Embryonic facial prominence (tissue), 1 donor: ENCODE data around the gene CFAP251.
"Not testable (repeated sequence)": the region's sequence is repeated elsewhere in the genome, so short reads cannot be mapped to it uniquely, and the experiment has no call there.

Experiments used
- DNase-seq: peaks from one replicate; pipeline ENCODE4 v3.0.0-alpha.2; 2016; ENCODE audit errors: extremely low spot score

CFAP251 gene

GRCh38 chr12:122024132-122024785 is 105.9 kb downstream of the CFAP251 start:
- no peak for DNase-seq

GRCh38 chr12:122026706-122027333 is 108.4 kb downstream of the CFAP251 start:
- no peak for DNase-seq

- no peak for DNase-seq
Measured at GRCh38 chr12:122028165-122028904, 109.9 kb downstream of the CFAP251 start.

- no peak for DNase-seq
Measured at GRCh38 chr12:122028905-122029560, 110.6 kb downstream of the CFAP251 start.

- DNase-seq = no peak
Measured at GRCh38 chr12:122029620-122030423, 111.4 kb downstream of the CFAP251 start.

- no peak for DNase-seq
Measured at GRCh38 chr12:122030424-122031035, 112.1 kb downstream of the CFAP251 start.

- DNase-seq = no peak
Measured at GRCh38 chr12:122031342-122032216, 113.2 kb downstream of the CFAP251 start.

GRCh38 chr12:122032580-122032979 is 114.2 kb downstream of the CFAP251 start:
- DNase-seq = no peak

- DNase-seq = no peak
Measured at GRCh38 chr12:122035292-122035691, 116.9 kb downstream of the CFAP251 start.

- DNase-seq = no peak
Measured at GRCh38 chr12:122036153-122036552, 117.8 kb downstream of the CFAP251 start.

GRCh38 chr12:122040579-122041386 is 122.4 kb downstream of the CFAP251 start:
- DNase-seq = no peak

GRCh38 chr12:122041458-122041857 is 123.1 kb downstream of the CFAP251 start:
- not testable (repeated sequence) for DNase-seq

- no peak for DNase-seq
Measured at GRCh38 chr12:122042910-122043309, 124.5 kb downstream of the CFAP251 start.

GRCh38 chr12:122043476-122043875 is 125.1 kb downstream of the CFAP251 start:
- no peak for DNase-seq

- no peak for DNase-seq
Measured at GRCh38 chr12:122045262-122045661, 126.9 kb downstream of the CFAP251 start.

- no peak for DNase-seq
Measured at GRCh38 chr12:122046145-122046544, 127.8 kb downstream of the CFAP251 start.

GRCh38 chr12:122048151-122048550 is 129.8 kb downstream of the CFAP251 start:
- DNase-seq = no peak

- no peak for DNase-seq
Measured at GRCh38 chr12:122049827-122050226, 131.4 kb downstream of the CFAP251 start.

- DNase-seq = no peak
Measured at GRCh38 chr12:122050706-122051105, 132.3 kb downstream of the CFAP251 start.
